HL-60/S4 (cell line): ENCODE results near the gene RUNX3.
"Not testable (repeated sequence)": the region's sequence is repeated elsewhere in the genome, so short reads cannot be mapped to it uniquely, and the experiment has no call there.

Experiments used
- in situ Hi-C: fragments of 300-500 bp; cut with MboI; formaldehyde crosslinking; loops from 2 replicates; pipeline ENCODE4 v1.14.3; 2022; ENCODE audit warnings: low sequenced_read_pairs

Gene RUNX3

DNA sequence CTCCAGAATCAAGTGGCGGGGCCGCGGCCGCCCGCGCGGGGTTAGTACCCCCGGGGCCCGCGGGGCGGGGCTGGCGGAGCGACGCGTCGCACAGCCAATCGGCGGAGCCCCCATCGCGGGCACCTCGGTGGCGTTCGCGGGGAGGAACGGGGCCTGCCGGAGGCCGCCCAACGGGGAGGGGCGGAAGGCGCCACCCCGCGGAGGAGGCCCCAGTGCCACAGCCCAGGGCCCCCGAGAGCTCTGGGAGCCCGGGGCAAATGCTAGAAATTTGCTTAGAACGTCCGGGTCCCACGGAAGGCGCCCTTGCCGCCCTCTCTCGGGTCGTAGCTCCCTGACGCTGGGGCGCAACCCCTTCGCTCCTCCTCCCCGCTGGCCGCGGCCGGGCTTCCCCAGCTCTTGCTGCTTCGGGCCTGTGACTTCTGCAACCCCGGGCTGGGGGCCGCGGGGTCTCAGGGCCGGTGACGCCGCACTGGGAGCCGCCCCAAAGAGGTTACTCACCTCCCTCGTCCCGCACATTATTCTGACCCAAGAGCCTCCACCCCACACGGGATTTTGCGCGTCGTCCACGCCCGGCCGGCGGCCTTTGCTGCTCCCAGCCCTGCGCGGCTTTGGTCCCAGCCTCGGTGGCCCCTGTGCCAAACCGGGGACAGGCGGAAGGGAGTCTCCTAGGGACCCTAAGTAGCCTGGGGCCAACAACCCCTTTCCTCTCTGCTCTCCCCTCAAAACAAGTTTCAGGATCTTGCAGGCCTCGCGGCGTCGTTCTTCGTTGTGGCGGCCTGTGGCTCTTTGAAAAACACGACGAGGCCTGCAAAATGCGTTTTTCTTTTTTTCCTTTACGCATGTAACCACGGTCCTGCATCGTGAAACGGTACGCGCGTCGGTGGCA, at the start of gene RUNX3:
Gene RUNX3 (minus strand): TSS at position 17 of the 886 bp plus-strand sequence. CDS start 408 bp downstream, outside the sequence.
- in situ Hi-C loops = loop anchor here (5.0 kb wide), 2 partner anchors 107 to 172 kb away; no protein-coding TSS in a partner anchor

DNA sequence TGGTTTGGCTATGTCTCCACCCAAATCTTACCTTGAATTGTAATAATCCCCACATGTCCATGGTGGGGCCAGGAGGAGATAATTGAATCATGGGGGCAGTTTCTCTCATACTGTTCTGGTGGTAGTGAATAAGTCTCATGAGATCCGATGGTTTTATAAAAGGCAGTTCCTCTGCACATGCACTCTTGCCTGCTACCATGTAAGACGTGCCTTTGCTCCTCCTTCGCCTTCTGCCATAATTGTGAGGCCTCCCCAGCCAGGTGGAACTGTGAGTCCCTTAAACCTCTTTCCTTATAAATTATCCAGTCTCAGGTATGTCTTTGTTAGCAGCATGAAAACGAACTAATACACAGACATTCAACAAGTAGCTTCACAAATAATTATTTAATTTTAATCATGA, 49.2 kb upstream of the RUNX3 start:
- in situ Hi-C loops = not testable (repeated sequence)

DNA sequence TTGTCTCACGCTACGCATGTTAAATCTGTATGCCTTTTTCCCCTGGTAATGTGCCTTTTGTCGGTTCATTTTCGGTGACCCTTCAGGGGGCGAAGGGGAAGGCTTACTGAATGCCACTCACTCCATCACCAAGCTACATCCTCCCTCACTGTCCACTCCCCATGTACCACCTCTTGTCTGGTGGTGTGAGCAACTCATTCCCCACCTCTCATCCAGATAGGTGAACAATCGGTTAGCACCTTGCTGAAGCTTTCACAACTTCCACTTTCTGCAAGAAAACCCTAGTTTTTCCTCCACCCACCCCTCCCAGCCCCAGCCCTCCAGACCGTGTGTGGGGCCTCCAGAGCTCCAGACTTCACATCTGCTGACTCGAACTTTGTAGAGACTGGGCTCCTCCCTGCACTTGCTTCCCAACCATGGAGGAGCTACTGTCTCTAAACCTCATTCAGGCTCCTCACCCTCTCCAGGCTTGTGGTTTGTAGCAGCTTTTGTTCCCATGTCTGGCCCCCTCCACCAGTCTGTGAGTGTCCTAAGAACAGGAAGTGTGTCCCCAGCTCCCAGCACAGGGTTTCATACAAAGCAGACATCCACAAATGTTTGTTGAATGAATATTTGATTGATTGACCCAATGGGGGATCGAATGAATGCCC, 48.4 kb upstream of the RUNX3 start:
- in situ Hi-C loops = no loop called here

DNA sequence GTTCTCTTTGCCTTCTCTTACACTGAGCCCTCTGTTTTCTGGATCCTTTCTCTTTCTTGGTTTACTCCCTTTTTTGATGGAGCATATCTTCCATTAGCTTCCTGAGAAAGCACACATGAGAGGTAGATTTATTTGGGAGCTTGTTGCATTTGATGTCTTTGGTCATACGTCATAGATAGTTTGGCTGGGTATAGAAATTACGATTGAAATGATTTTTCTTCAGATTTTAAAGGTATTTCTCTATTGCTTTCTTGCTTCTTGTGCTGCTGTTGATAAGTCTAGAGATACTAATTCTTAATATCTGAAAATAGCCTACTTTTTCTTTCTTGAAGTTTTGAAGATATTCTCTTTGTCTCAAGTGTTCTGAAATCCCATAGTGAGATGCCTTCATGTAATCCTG, 45.3 kb upstream of the RUNX3 start:
- in situ Hi-C loops = no loop called here

DNA sequence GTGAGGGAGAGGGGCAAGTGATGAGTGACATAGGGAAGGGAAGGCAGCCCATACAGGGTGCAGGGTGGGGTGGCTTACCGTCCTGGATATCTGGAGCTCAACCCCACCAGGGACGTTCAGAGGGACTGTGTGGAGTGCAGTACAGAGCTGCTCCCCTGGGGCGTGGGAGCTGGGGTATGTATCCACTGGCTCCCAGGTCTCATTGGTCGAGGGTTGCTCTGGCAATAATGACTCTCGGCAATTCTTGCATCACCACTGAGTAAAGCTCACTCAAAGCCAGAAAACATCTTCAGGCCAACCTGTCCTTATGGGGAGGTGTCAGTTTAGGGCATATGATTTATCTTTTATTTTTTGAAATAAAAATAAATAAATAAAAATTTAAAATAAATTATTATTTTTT, 43.2 kb upstream of the RUNX3 start:
- in situ Hi-C loops = no loop called here

DNA sequence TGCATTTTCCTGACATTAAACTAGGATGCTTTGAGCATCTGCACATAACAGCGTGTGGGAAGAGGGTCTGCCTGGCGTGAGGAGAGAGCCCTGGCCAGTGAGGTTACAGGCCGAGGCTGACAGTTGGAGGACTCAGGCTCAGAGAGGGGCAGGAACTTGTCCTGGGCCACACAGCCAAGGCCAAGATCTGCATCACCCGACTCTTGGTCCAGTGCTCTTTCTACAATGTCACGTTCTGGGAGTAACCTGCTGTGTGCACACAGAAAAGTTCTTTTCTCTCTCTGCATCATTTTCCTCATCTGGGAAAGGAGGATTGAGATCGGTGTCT, 42.8 kb upstream of the RUNX3 start:
- in situ Hi-C loops = no loop called here

DNA sequence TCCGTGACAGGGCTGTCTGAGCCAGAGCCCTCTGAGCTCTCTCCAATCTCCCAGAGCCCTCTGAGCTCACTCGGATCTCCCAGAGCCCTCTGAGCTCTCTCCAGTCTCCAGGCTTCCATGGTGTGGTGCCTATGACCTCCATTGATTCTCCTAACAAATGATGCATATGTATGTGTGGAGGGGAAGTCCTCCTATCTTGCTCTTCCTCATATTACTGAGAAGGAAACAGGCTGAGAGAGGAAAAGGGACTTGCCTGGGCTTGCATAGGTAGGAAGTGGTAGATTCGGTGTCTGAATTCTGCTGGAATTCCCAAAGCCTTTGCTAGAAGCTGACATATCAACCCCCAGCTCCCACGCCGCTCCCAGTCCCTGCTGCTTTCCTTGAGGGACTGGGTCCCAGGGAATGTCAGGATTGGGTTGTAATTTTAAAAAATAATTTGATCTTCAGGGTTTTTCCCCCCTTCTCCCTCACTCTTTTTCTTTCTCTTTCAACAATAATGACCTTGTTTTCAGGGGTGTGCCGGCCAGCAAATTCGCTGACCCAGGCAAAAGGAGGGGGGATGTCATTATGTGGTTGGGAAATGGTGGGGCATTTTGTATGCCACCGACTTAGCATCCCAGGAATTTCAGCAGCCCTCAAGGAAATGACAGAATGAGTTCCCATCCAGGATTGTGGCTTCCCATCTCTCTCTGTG, 42.3 kb upstream of the RUNX3 start:
- in situ Hi-C loops = no loop called here

DNA sequence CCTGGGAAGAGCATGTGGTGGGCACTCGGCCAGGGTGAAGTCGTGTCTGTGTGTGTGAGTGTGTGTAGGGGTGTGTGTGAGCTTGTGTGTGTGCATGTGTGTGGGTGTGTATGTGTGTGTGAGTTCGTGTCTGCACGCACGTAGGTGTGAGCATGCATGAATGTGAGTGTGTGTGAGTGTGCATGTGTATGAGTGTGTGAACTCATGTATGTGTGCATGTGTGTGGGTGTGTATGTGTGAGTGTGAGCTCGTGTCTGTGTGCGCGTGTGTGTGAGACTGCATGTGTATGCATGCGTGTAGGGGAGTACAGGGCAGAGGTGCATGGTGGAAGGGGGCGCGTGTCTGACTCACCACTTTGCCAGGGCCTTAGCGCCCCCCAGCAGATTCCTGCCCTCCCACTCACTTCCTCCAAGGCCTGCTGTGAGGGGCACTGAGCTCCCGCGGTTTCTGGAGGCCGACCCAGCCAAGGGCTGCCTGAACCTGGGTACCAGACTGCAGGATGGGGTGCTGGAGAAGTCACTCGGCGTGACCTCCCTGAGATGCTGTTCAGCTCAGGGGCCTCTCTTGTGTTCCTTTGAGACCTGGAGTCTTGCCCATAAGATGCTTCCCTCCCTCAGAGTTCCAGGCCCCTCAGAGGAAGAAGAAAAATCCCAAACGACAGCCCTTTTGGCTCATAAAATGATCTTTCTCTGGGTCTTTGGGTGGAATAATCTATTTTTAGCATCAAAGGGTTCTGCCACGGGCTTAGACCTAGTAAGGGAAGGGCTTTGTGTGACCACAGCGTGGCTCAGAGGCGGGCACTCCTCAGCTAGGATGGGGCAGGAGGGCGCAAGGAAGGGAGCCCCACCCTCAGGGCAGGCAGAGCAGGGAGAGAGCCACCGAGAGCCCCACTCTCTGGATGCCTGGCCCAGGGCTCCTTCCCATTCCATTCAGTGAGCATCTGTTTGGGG, 41.1 kb upstream of the RUNX3 start:
- in situ Hi-C loops = no loop called here

DNA sequence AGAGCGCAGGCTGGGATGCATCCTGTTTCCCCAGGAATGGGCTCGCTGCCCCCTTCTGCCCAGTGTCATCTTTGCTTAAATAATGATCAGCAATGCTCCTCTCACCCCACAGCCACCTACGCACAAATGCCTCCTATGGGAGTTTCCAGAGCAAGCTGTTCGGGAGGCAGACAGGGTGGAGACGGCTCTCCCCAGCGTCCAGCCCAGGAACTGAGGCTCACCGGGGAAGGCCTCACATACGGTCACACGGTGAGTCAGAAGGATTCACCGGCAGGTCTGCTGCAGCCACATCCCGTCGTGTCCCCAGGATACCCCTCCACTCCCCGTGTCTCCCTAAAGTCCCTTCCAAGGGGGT, 40.3 kb upstream of the RUNX3 start:
- in situ Hi-C loops = no loop called here

DNA sequence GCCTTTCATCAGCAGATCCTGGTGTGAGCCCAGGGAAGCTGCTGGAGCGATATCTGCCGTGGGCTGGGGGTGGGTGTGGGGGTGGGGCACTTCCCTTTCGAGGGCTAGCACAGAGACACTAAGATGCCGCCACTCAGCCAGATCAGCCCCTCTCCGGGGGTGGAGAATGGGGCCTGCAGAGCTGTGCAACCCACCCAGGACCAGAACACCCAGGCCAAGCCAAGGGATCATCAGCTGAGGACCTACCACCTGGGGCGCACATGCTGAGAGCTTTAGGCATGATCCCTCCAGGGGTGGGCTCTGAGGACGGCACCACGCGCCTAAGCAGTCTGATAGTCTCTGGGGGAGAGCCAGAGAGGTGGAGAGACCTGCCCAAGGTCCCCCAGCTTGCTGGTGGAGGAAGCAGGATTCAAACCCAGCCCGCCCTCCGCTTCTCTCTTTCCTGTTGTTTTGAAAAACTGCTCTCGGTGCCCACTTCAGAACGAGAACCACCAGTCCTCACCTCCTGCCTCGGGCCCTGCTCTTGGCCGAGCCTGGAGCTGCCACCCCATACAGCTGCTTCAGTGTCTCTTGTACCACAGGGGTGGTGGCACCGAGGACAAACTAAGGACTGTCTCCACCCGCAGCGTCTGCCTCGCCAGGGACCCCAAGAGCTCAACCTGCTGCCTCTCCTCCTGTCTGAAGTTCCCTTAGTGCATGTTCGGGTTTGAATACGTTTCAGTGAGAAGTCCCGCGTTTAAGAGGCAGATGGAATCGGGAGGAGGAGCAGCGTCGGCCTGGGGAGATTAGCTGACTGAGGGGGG, 39.7 kb upstream of the RUNX3 start:
- in situ Hi-C loops = no loop called here

DNA sequence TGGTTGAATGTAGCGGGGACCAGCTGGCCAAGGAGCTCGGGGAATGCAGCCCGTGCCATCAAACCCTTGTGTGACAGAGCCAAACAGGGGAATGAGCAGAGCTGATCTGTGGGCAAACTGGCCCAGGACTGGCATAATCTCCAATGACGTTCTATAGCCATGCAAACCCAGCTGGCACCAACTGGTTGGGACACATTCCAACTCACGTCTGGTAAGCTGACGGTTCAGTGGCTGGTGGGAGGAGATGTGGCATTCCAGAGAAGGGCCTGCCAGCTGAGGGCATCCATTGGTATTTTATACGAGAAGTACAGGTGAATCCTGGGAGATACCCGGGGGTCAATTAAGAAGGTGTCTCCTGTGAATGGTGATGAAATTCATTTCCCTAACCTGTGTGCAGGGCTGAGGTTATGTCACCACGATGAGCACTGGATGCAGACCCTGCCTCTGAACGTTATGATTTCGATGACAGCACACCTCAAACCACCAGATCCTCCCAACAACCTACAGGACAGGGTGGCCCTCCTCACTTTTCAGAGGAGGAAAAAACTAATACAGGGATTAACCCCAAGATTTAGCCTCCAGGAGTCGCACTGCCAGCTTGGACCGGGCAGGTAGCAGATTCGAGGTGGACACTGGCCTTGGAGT, 39.0 kb upstream of the RUNX3 start:
- in situ Hi-C loops = no loop called here

DNA sequence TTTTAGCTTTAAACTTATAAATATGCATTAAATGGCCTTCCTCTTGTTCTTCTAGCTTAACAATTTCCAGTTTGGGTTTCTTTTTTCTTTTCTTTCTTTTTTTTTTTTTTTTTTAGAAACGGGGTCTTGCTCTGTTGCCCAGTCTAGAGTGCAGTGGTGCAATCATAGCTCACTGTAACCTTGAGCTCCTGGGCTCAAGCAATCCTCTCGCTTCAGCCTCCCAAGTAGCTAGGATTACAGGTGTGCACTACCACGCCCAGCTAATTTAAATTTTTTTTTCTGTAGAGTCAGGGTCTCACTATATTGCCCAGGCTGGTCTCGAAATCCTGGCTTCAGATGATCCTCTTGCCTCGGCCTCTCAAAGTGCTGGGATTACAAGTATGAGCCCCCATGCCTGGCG, 37.9 kb upstream of the RUNX3 start:
- in situ Hi-C loops = no loop called here

DNA sequence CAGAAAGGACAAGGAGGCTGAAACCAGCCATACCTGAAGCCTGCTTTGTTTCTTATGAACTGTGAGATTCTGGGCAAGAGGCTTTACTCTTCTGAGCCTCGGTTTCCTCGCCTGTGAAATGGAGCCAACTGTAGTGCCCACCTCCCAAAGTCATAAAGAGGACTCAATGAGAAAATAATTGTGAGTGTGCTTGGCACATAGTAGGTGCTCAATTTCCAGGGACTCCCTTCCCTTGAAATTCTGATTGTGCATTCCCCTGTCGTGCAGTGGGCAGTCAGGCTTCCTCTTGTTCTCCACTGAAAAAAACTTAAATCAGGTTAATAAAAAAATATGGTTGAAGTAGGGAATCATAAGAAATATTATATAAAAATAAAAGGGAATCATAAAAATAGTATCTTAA, 37.5 kb upstream of the RUNX3 start:
- in situ Hi-C loops = no loop called here

DNA sequence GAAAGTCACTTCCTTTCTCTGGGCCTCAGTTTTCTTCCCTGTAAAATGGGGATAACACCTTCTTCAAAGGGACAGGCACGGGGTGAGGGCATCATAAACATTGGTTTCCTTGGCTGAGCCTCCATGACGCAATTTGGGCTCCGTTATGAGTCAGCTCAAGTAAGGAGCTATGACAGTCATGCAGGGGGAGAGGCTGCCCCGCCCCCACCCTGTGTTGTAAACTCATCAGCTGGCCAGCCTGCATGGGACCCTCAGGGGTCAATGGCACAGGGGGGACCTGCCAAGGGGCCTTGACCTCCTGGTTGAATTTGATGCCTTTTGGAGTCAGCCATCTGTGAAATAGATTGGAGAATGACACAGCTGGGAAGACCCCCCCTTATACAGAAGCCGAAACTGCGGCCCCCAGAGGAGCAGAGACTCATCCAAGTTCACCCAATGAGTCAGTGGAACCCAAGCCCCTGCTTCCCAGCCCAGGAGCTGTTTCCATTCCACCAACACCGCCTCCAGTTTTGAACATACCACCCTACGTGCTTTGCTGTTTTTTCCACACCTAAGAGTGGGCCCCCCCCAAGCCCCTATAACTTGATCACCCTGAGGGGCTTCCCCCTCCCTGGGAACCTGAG, 36.8 kb upstream of the RUNX3 start:
- in situ Hi-C loops = no loop called here

DNA sequence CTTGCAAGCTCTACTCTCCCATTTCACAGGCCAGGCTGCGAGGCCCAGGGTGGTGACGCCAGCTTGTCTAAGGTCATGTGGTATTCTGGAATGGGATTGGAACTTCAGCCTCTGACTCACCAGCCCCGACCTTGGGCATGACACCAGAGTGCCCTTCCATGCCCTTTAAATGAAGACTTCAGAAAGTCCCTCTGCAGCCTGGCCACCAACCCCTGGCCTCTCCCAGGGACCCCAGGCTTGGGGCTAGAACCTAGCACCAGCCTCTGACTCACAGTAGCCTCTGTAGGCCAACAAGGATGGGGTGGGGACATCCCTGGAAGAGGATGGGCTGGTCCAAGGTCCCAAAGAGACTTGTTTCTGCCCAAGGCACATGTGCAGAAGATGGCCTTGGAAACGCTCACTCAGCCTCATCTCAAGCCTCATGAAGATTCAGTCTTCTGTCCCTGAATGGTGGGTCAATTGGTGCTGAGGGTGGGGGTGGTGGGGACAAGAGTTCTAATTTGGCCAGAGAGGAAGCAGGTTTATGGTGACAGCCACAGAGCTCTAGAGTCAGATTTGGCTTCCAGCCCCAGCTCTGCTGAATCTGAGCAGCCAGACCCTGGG, 36.1 kb upstream of the RUNX3 start:
- in situ Hi-C loops = no loop called here

DNA sequence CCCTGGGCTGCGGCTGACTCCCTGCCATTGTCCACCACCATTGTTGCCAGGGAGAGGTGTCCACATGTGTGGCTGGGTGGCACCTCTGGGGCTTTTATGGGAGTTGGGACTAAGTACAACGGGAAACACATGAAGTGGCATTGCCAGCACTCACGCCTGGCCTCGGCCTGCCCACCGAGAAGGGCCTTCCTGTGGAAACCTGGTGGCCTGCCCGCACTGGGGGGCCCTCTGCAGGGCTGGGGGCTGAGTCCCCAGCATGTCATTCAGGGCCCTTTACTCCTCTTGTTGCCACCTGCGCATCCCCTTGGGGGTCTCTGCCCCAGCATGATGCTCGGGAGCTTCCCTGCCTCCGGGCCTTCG, 35.5 kb upstream of the RUNX3 start:
- in situ Hi-C loops = no loop called here

DNA sequence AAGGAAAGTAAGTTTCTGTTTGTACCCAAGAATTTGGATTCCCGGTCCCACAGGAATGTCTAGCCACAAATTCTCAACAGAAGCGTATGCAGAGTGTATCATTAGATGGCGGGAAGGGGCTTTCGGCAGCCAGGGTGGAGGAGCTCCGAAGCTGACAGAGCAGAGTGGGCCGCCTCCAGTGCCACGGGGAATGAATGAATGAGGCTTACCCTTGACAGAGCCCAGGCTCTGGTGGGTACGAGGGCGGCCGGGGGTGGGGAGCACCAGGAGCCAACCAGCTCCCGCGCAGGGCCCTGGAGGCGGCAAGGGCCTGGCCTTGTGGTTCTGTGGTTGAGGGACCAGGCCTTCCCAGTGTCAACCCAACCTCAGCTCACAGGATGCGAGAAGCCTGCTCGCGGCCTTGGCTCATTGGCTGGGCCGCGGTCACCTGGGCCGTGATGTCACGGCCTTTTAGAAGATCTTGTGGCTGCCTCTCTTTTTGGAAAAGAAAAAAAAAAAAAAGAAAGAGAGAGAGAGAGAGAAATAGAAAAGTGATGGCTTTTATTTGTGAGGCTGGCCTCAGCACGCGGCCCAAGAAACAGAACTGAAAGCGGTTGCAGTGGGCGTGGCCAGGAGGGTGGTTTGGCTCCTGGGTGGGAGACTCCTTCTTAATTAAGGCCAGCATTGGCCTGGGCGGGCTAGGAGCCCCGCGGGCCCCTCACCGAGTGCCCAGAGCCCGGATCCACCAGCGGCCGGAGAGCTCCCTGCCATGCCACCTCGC, 34.9 kb upstream of the RUNX3 start:
- in situ Hi-C loops = no loop called here
